HepG2 (cell line): ENCODE data around the gene NME2. TPM values are rescaled to one million over a fixed set of nuclear protein-coding genes. Genes with fewer than 3 reads are reported as not detected.

Experiments used
- ATAC-seq: fragments of 200-7000 bp; cut with Tn5 transposase; 3 replicates; pipeline ENCODE4 v1.9.1; 2020; ENCODE audit warnings: mild to moderate bottlenecking, moderate library complexity
- BruUV-seq: library from RNA; stranded (reverse); fragments of 400-500 nt; replicated peaks from 2 replicates; lab custom pipeline; 2021; lab: Mats Ljungman, UMichigan
- CTCF ChIA-PET: fragments of 300-600 bp; formaldehyde crosslinking; extraction: SDS; loops from one replicate; lab custom pipeline; 2021; ENCODE audit warnings: low total read pairs, inconsistent platforms, low intra/inter-chr PET ratio; lab: Yijun Ruan, JAX
- POLR2A ChIA-PET: fragments of 350-600 bp; sonication (Branson Sonifier 250); formaldehyde crosslinking; loops from one replicate; lab custom pipeline; 2020; ENCODE audit warnings: antibody characterized with exemption, inconsistent platforms; lab: Yijun Ruan, JAX
- DNase-seq: peaks from one replicate; pipeline ENCODE4 v3.0.0-alpha.2; 2015; ENCODE audit warnings: low spot score
- FAIRE-seq: peaks from 3 replicates; lab custom pipeline; 2011; peaks lifted over from hg19 to GRCh38; lab: Jason Lieb, UNC
- H2AFZ ChIP-seq: one replicate; pipeline ENCODE4 v1.6.1; 2011; ENCODE audit warnings: low read length, inconsistent platforms
- H3K27ac ChIP-seq: fragments of 300-600 bp; 3 replicates; pipeline ENCODE4 v1.8.0; 2011; ENCODE audit warnings: mixed run types, mild to moderate bottlenecking, mixed read lengths, low read length, inconsistent platforms; ENCODE audit not compliant: insufficient read depth; ENCODE audit errors: extremely low read length
- H3K27me3 ChIP-seq, 2 experiments: fragments of 200-600 bp in 1 of 2; 2 replicates in 1 of 2; 3 replicates in 1 of 2; pipeline versions ENCODE4 v1.6.0 to v1.8.0; 2011; ENCODE audit warnings: low read length in 2 of 2, mild to moderate bottlenecking in 2 of 2, moderate library complexity in 2 of 2, inconsistent platforms in 1 of 2; ENCODE audit not compliant: insufficient read depth in 2 of 2, control insufficient read depth in 1 of 2
- H3K36me3 ChIP-seq, 2 experiments: fragments of 200-600 bp in 1 of 2; replicated peaks in 1 of 2; 2 replicates in 1 of 2; 3 replicates in 1 of 2; pipeline versions ENCODE4 v1.5.1 to v1.8.0; 2011; ENCODE audit warnings: low read length in 2 of 2, inconsistent platforms in 1 of 2; ENCODE audit not compliant: insufficient read depth in 2 of 2, control insufficient read depth in 1 of 2
- H3K4me1 ChIP-seq: 2 replicates; pipeline ENCODE4 v1.5.1; 2012; ENCODE audit warnings: low read length, inconsistent platforms; ENCODE audit not compliant: insufficient read depth
- H3K4me2 ChIP-seq: 2 replicates; pipeline ENCODE4 v1.6.0; 2011; ENCODE audit warnings: low read depth, low read length, inconsistent platforms
- H3K4me3 ChIP-seq, 3 experiments: fragments of 200-600 bp in 1 of 3; sonication (generic), shearing (Covaris generic) in 1 of 3; replicated peaks in 1 of 3; 2 replicates each; pipeline ENCODE4 v1.5.1; 2011 to 2016; ENCODE audit warnings: low read length in 3 of 3, inconsistent platforms in 2 of 3, low read depth in 2 of 3, mild to moderate bottlenecking in 2 of 3, control low read depth in 1 of 3, mixed read lengths in 1 of 3; ENCODE audit not compliant: insufficient read depth in 1 of 3
- H3K79me2 ChIP-seq: one replicate; pipeline ENCODE4 v1.6.1; 2011; ENCODE audit warnings: low read length, inconsistent platforms; ENCODE audit not compliant: insufficient read depth
- H3K9ac ChIP-seq: 2 replicates; pipeline ENCODE4 v1.6.0; 2011; ENCODE audit warnings: mild to moderate bottlenecking, low read depth, low read length, inconsistent platforms; ENCODE audit not compliant: insufficient read depth
- H3K9me3 ChIP-seq: 2 replicates; pipeline ENCODE4 v1.5.1; 2012; ENCODE audit warnings: mild to moderate bottlenecking, low read length
- H4K20me1 ChIP-seq: 2 replicates; pipeline ENCODE4 v1.6.0; 2011; ENCODE audit warnings: inconsistent platforms, mild to moderate bottlenecking, low read length, moderate library complexity; ENCODE audit not compliant: insufficient read depth
- GABPA ChIP-seq, 2 experiments: IDR thresholded peaks; 2 replicates each; pipeline ENCODE4 v1.6.1; 2011 to 2016; ENCODE audit warnings: low read depth in 2 of 2, low read length in 1 of 2, missing biosample characterization in 1 of 2, missing genetic modification characterization in 1 of 2
- HDAC2 ChIP-seq: sonication (generic); formaldehyde crosslinking; IDR thresholded peaks from 2 replicates; pipeline ENCODE4 v1.4.0; 2020; ENCODE audit warnings: missing genetic modification reagents
- HNF4A ChIP-seq: sonication (generic); formaldehyde crosslinking; IDR thresholded peaks from 2 replicates; pipeline ENCODE4 v1.4.0; 2020; ENCODE audit warnings: missing genetic modification reagents
- ISL2 ChIP-seq: sonication (generic); formaldehyde crosslinking; IDR thresholded peaks from 2 replicates; pipeline ENCODE4 v1.5.0; 2020; ENCODE audit warnings: missing genetic modification reagents
- ISX ChIP-seq: sonication (generic); formaldehyde crosslinking; conservative IDR thresholded peaks from 2 replicates; pipeline ENCODE4 v1.5.0; 2020; ENCODE audit warnings: missing genetic modification reagents
- KLF12 ChIP-seq: sonication (generic); formaldehyde crosslinking; IDR thresholded peaks from 2 replicates; pipeline ENCODE4 v1.4.0; 2020; ENCODE audit warnings: missing genetic modification reagents, borderline replicate concordance
- MBD4 ChIP-seq: IDR thresholded peaks from 2 replicates; pipeline ENCODE4 v1.6.1; 2012; ENCODE audit warnings: low read length, inconsistent platforms, borderline replicate concordance
- MTERF4 ChIP-seq: sonication (generic); formaldehyde crosslinking; IDR thresholded peaks from 2 replicates; pipeline ENCODE4 v1.8.0; 2023; ENCODE audit warnings: mild to moderate bottlenecking, missing genetic modification reagents
- NCOA5 ChIP-seq: sonication (generic); formaldehyde crosslinking; IDR thresholded peaks from 2 replicates; pipeline ENCODE4 v1.4.0; 2020; ENCODE audit warnings: missing genetic modification reagents
- PBX2 ChIP-seq: IDR thresholded peaks from 2 replicates; pipeline ENCODE4 v1.6.1; 2016; ENCODE audit warnings: control low read depth
- TIGD3 ChIP-seq: sonication (generic); formaldehyde crosslinking; IDR thresholded peaks from 2 replicates; pipeline ENCODE4 v1.5.1; 2020; ENCODE audit warnings: mild to moderate bottlenecking, missing genetic modification reagents, borderline replicate concordance
- TOPORS ChIP-seq: sonication (generic); formaldehyde crosslinking; IDR thresholded peaks from 2 replicates; pipeline ENCODE4 v1.8.0; 2023; ENCODE audit warnings: mild to moderate bottlenecking, missing genetic modification reagents
- ZFP36L2 ChIP-seq: sonication (generic); formaldehyde crosslinking; IDR thresholded peaks from 2 replicates; pipeline ENCODE4 v1.4.0; 2020; ENCODE audit warnings: missing genetic modification reagents
- ZNF605 ChIP-seq: sonication (generic); formaldehyde crosslinking; IDR thresholded peaks from 2 replicates; pipeline ENCODE4 v1.8.0; 2022; ENCODE audit warnings: mild to moderate bottlenecking, missing genetic modification reagents
- ZNF792 ChIP-seq: IDR thresholded peaks from 2 replicates; pipeline ENCODE4 v1.6.1; 2016
- ZNF841 ChIP-seq: sonication (generic); formaldehyde crosslinking; IDR thresholded peaks from 2 replicates; pipeline ENCODE4 v1.8.1; 2023; ENCODE audit warnings: missing genetic modification reagents, borderline replicate concordance
- WGBS: methylation state at CpG from one replicate; pipeline ENCODE4 v1.1.6; 2017; ENCODE audit warnings: low lambda C conversion rate; 5-methylcytosine and 5-hydroxymethylcytosine counted together
- in situ Hi-C: cut with HindIII; loops from 2 replicates; pipeline ENCODE4 v1.10.0; 2017; ENCODE audit warnings: low pct_unique_long_range_greater_than_20kb; ENCODE audit not compliant: extremely low pct_ligation_motif_present
- intact Hi-C: fragments of 100-400 bp; cut with micrococcal nuclease; formaldehyde crosslinking; loops from one replicate; pipeline ENCODE4 v1.10.0; 2022; ENCODE audit not compliant: unreplicated experiment
- polyA plus RNA-seq, 8 experiments: library from polyadenylated mRNA; depleted of rRNA in 3 of 8; stranded (reverse) in 7 of 8; unstranded in 1 of 8; fragments of >200 nt; fragmentation: Illumina TruSeq in 4 of 8; extraction: Trizol in 4 of 8; gene quantifications; 2 replicates each; pipeline versions ENCODE4 v1.2.1 to v1.2.3, GENCODE V29; 2011 to 2016; ENCODE audit warnings: low read depth in 4 of 8, missing spikeins in 1 of 8, mixed read lengths in 1 of 8; ENCODE audit not compliant: insufficient read depth in 1 of 8
- total RNA-seq, 5 experiments: library from RNA; depleted of rRNA; stranded (reverse); fragments of >200 nt; fragmentation: Illumina TruSeq; extraction: Trizol; gene quantifications; 2 replicates each; pipeline ENCODE4 v1.2.3, GENCODE V29; 2016; ENCODE audit warnings: low read depth in 1 of 5
- TF ChIP-seq, protein P1 (sequence below): sonication (generic); formaldehyde crosslinking; IDR thresholded peaks from 2 replicates; pipeline ENCODE4 v1.5.1; 2020; ENCODE audit warnings: missing genetic modification reagents, mild to moderate bottlenecking, borderline replicate concordance
- TF ChIP-seq, protein P2 (sequence below): sonication (generic); formaldehyde crosslinking; IDR thresholded peaks from 2 replicates; pipeline ENCODE4 v1.8.1; 2022; ENCODE audit warnings: mild to moderate bottlenecking, missing genetic modification reagents

Gene NME2
- total and polyA plus RNA-seq, 2 of the 13 experiments (the other 11 are each of a cell fraction or from before 2014, with no cell fraction given): 790 to 1,213 TPM

- Histone ChIP-seq H3K36me3 (no peaks in the 10 kb centered on the region; a peak in 1 of 5 replicates), H3K9me3 (no peaks in the 10 kb centered on the region), H3K79me2 (peaks cover 31% of the 10 kb centered on the region), H3K4me3 (peak overlapping the region; percentile 81 to 91 (median 82)), H3K9ac (peak overlapping the region; percentile 87), H2AFZ (peak overlapping the region; percentile 87), H4K20me1 (peaks cover 23% of the 10 kb centered on the region), H3K4me1 (peaks cover 65% of the 10 kb centered on the region), H3K27ac (peak overlapping the region; percentile 90), H3K27me3 (peaks cover 0 to 3% of the 10 kb centered on the region in 2 experiments; a peak in 1 of 5 replicates), H3K4me2 (peak overlapping the region; percentile 95)
- intact Hi-C loops: loop anchor here (1.0 kb wide), 1 partner anchor 31 kb away; the partner anchor contains the start of gene NME1
- ChIA-PET CTCF (interaction anchor here (3.3 kb wide), 1 partner anchor 31 kb away, joined by 14 read pairs; the partner anchor contains the start of gene NME1), POLR2A (interaction anchor here (0.6 to 2.7 kb wide), 14 partner anchors 8 to 270 kb away, joined by 3 to 39 read pairs (median 4); partner anchors contain the start of genes NME1, NME2 and TOB1)
- ATAC-seq (peak; percentile 67), DNase-seq (peak; percentile 88), FAIRE-seq (peak; percentile 54)
- 1% methylated on average over 23 of the region's 23 CpGs for WGBS
- in situ Hi-C loops: no loop called here
- BruUV-seq: TSS peak; percentile 92
- TF ChIP-seq ZNF605 (CRISPR knock-in tag) (peak; percentile 59), HDAC2 (CRISPR knock-in tag) (peak; percentile 79), ISL2 (no peak), TOPORS (CRISPR knock-in tag) (0 out of 2 replicates have a peak, but pooled peaks have one; percentile 16), GABPA (IDR thresholded peaks at IDR 0.05; ENCODE audit: low read depth, low read length) (no peak), GABPA (CRISPR knock-in tag; IDR thresholded peaks at IDR 0.05; ENCODE audit: low read depth) (peak; percentile 41; the same call in 1 of the 2 replicates), NCOA5 (CRISPR knock-in tag) (no peak), ZFP36L2 (CRISPR knock-in tag) (no peak), KLF12 (no peak), MTERF4 (CRISPR knock-in tag) (peak; percentile 89; the same call in 1 of the 2 replicates), PBX2 (CRISPR knock-in tag) (no peak), ISX (CRISPR knock-in tag) (no peak), ZNF792 (CRISPR knock-in tag) (peak; percentile 48; the same call in 1 of the 2 replicates), ZNF841 (CRISPR knock-in tag) (no peak), MBD4 (peak; percentile 63; the same call in 1 of the 2 replicates), TIGD3 (no peak), HNF4A (CRISPR knock-in tag) (no peak)
- TF ChIP-seq, protein P1, sequence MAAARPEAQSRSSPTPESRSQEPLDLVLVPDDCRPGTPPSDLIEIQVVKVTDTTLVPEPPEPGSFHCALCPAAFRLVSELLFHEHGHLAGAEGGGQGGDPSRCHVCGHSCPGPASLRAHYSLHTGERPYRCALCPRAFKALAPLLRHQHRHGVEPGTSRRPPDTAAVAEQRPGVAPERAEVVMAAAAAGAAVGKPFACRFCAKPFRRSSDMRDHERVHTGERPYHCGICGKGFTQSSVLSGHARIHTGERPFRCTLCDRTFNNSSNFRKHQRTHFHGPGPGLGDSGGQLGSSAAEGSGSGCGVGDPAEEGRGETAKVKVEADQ: no peak
- TF ChIP-seq, protein P2, sequence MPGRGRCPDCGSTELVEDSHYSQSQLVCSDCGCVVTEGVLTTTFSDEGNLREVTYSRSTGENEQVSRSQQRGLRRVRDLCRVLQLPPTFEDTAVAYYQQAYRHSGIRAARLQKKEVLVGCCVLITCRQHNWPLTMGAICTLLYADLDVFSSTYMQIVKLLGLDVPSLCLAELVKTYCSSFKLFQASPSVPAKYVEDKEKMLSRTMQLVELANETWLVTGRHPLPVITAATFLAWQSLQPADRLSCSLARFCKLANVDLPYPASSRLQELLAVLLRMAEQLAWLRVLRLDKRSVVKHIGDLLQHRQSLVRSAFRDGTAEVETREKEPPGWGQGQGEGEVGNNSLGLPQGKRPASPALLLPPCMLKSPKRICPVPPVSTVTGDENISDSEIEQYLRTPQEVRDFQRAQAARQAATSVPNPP: no peak
These were observed 44.4 kb upstream of the NME2 start for GRCh38 chr17:51121620-51122472.
